HEK293T (cell line): ENCODE results near the gene RNF130.

ENCODE experiments used
- CTCF ChIA-PET: fragments of 350-600 bp; formaldehyde crosslinking; extraction: SDS; loops from one replicate; lab custom pipeline; 2021; ENCODE audit warnings: antibody characterized with exemption, inconsistent platforms; lab: Yijun Ruan, JAX
- POLR2A ChIA-PET: fragments of 350-600 bp; formaldehyde crosslinking; extraction: SDS; loops from one replicate; lab custom pipeline; 2020; ENCODE audit warnings: antibody characterized with exemption, inconsistent platforms; lab: Yijun Ruan, JAX
- DNase-seq: peaks from one replicate; pipeline ENCODE4 v3.0.0; 2012; ENCODE audit warnings: mixed read lengths; ENCODE audit errors: extremely low spot score
- ARNT ChIP-seq: fragments of 450-650 bp; IDR thresholded peaks from 2 replicates; pipeline ENCODE4 v1.6.1; 2017; ENCODE audit warnings: mild to moderate bottlenecking
- BHLHE40 ChIP-seq: fragments of 450-650 bp; IDR thresholded peaks from 2 replicates; pipeline ENCODE4 v1.6.1; 2016; ENCODE audit warnings: mild to moderate bottlenecking, moderate library complexity, borderline replicate concordance
- CTBP1 ChIP-seq: fragments of 450-650 bp; IDR thresholded peaks from 2 replicates; pipeline ENCODE4 v1.6.1; 2016; ENCODE audit warnings: borderline replicate concordance
- ELF4 ChIP-seq: fragments of 450-650 bp; IDR thresholded peaks from 2 replicates; pipeline ENCODE4 v1.6.1; 2017; ENCODE audit warnings: antibody characterized with exemption
- FOXA1 ChIP-seq: fragments of 450-650 bp; IDR thresholded peaks from 2 replicates; pipeline ENCODE4 v1.6.1; 2016; ENCODE audit warnings: mild to moderate bottlenecking
- FOXK2 ChIP-seq: fragments of 450-650 bp; IDR thresholded peaks from 2 replicates; pipeline ENCODE4 v1.6.1; 2016; ENCODE audit warnings: mild to moderate bottlenecking
- FOXM1 ChIP-seq: fragments of 450-650 bp; IDR thresholded peaks from 2 replicates; pipeline ENCODE4 v1.6.1; 2017; ENCODE audit warnings: mild to moderate bottlenecking, borderline replicate concordance
- HDGF ChIP-seq: fragments of 450-650 bp; IDR thresholded peaks from 2 replicates; pipeline ENCODE4 v1.6.1; 2017; ENCODE audit warnings: antibody characterized with exemption, borderline replicate concordance
- L3MBTL2 ChIP-seq: fragments of 450-650 bp; conservative IDR thresholded peaks from 2 replicates; pipeline ENCODE4 v1.6.1; 2016; ENCODE audit warnings: mild to moderate bottlenecking
- LEF1 ChIP-seq: fragments of 450-650 bp; IDR thresholded peaks from 2 replicates; pipeline ENCODE4 v1.6.1; 2017; ENCODE audit warnings: mild to moderate bottlenecking, borderline replicate concordance
- NFRKB ChIP-seq: fragments of 450-650 bp; IDR thresholded peaks from 2 replicates; pipeline ENCODE4 v1.6.1; 2016; ENCODE audit warnings: mild to moderate bottlenecking, moderate library complexity
- PKNOX1 ChIP-seq: fragments of 450-650 bp; IDR thresholded peaks from 2 replicates; pipeline ENCODE4 v1.6.1; 2016
- SP1 ChIP-seq: fragments of 450-650 bp; IDR thresholded peaks from 2 replicates; pipeline ENCODE4 v1.6.1; 2017
- SUZ12 ChIP-seq: fragments of 450-650 bp; IDR thresholded peaks from 2 replicates; pipeline ENCODE4 v1.6.1; 2016; ENCODE audit warnings: mild to moderate bottlenecking
- TARDBP ChIP-seq: fragments of 450-650 bp; IDR thresholded peaks from 2 replicates; pipeline ENCODE4 v1.6.1; 2016
- ZNF384 ChIP-seq: fragments of 450-650 bp; IDR thresholded peaks from 2 replicates; pipeline ENCODE4 v1.6.1; 2016

The RNF130 gene

GRCh38 chr5:180097163-180097894, 25.8 kb upstream of the RNF130 start:
- POLR2A ChIA-PET, result no interaction called here
- DNase-seq, result no peak
- CTCF ChIA-PET, result no interaction called here
- TF ChIP-seq SP1, result no peak
- no peak for TF ChIP-seq FOXM1
- TF ChIP-seq FOXK2, result no peak
- no peak for TF ChIP-seq LEF1
- TF ChIP-seq TARDBP, result no peak
- TF ChIP-seq CTBP1, result no peak
- no peak for TF ChIP-seq PKNOX1
- no peak for TF ChIP-seq HDGF
- TF ChIP-seq FOXA1, result no peak
- no peak for TF ChIP-seq NFRKB
- TF ChIP-seq ELF4, result no peak
- TF ChIP-seq SUZ12, result no peak
- no peak for TF ChIP-seq L3MBTL2
- TF ChIP-seq ARNT, result no peak
- no peak for TF ChIP-seq BHLHE40
- no peak for TF ChIP-seq ZNF384

- TF ChIP-seq SP1 (no peak), L3MBTL2 (no peak), HDGF (no peak), NFRKB (no peak), ELF4 (no peak), CTBP1 (no peak), FOXM1 (no peak), FOXA1 (no peak), ARNT (no peak), TARDBP (no peak), LEF1 (no peak), PKNOX1 (no peak), ZNF384 (no peak), SUZ12 (no peak), BHLHE40 (no peak), FOXK2 (no peak)
- CTCF ChIA-PET, result no interaction called here
Observed at GRCh38 chr5:180096616-180097015, 25.1 kb upstream of the RNF130 start.

GRCh38 chr5:180095545-180095944, 24.0 kb upstream of the RNF130 start:
- TF ChIP-seq SUZ12 (no peak), SP1 (no peak), FOXM1 (no peak), FOXA1 (no peak), BHLHE40 (no peak), CTBP1 (no peak), ARNT (no peak), NFRKB (no peak), L3MBTL2 (no peak), FOXK2 (no peak), LEF1 (no peak)
- DNase-seq, result no peak
- ChIA-PET POLR2A (no interaction called here), CTCF (interaction anchor here (0.8 kb wide), 1 partner anchor 230 kb away, joined by 3 read pairs; no protein-coding TSS in a partner anchor)

More at GRCh38 chr5:180096616-180097015, 25.1 kb upstream of the RNF130 start:
- DNase-seq, result no peak
- POLR2A ChIA-PET, result no interaction called here

- TF ChIP-seq FOXM1 (no peak), LEF1 (no peak), SUZ12 (no peak), ZNF384 (no peak), ARNT (no peak), CTBP1 (no peak), TARDBP (no peak), FOXK2 (no peak), BHLHE40 (no peak), HDGF (no peak), FOXA1 (no peak), PKNOX1 (no peak), SP1 (no peak), NFRKB (no peak)
- POLR2A ChIA-PET, result no interaction called here
- CTCF ChIA-PET, result interaction anchor here (0.8 kb wide), 1 partner anchor 7 kb away, joined by 4 read pairs; no protein-coding TSS in a partner anchor
- no peak for DNase-seq
Observed at GRCh38 chr5:180093651-180094382, 22.3 kb upstream of the RNF130 start.

- TF ChIP-seq BHLHE40 (no peak), LEF1 (no peak), SUZ12 (no peak), ARNT (no peak), SP1 (no peak), TARDBP (no peak), NFRKB (no peak), FOXK2 (no peak), ELF4 (no peak)
- no peak for DNase-seq
- ChIA-PET CTCF (interaction anchor here (0.6 to 0.8 kb wide), 2 partner anchors 8 to 381 kb away, joined by 4 to 6 read pairs; no protein-coding TSS in a partner anchor), POLR2A (no interaction called here)
Observed at GRCh38 chr5:180093241-180093640, 21.7 kb upstream of the RNF130 start.
